Tibial artery (tissue), 4 donors: ENCODE measurements around the gene RAB1B.

ENCODE experiments used
- DNase-seq, 2 donors: peaks; one replicate each; pipeline ENCODE4 v3.0.0-alpha.2; 2019
- H3K27ac ChIP-seq, 2 donors: fragments of 200-600 bp; sonication (generic) in 1 of 2; 1 replicate in 1 of 2; 2 replicates in 1 of 2; pipeline ENCODE4 v1.5.1; 2018 to 2019; ENCODE audit warnings: mild to moderate bottlenecking in 1 of 2
- H3K27me3 ChIP-seq, 2 donors: fragments of 200-600 bp; sonication (generic) in 1 of 2; one replicate each; pipeline versions ENCODE4 v1.5.1 to v1.6.0; 2016 to 2019
- H3K36me3 ChIP-seq, 3 donors: fragments of 200-600 bp; sonication (generic) in 2 of 3; one replicate each; pipeline ENCODE4 v1.5.1; 2016 to 2019; ENCODE audit warnings: mild to moderate bottlenecking in 2 of 3
- H3K4me1 ChIP-seq, 4 donors: fragments of 200-600 bp; sonication (generic) in 2 of 4; 1 replicate in 3 of 4; 2 replicates in 1 of 4; pipeline ENCODE4 v1.5.1; 2016 to 2019
- H3K4me3 ChIP-seq, 2 donors: fragments of 200-600 bp; sonication (generic) in 1 of 2; 1 replicate in 1 of 2; 2 replicates in 1 of 2; pipeline ENCODE4 v1.5.1; 2018 to 2019; ENCODE audit warnings: mild to moderate bottlenecking in 2 of 2
- H3K9me3 ChIP-seq, 3 donors: fragments of 200-600 bp; sonication (generic) in 1 of 3; one replicate each; pipeline ENCODE4 v1.5.1; 2016 to 2019
- intact Hi-C: fragments of 100-400 bp; cut with DNase I; formaldehyde crosslinking; loops from one replicate; pipeline ENCODE4 v1.15.0; 2023; ENCODE audit warnings: low total_unique reads
- TF ChIP-seq, protein P1 (sequence below), 2 experiments: fragments of 200-600 bp in 1 of 2; fragments of 450-650 bp in 1 of 2; IDR thresholded peaks; one replicate each; pipeline ENCODE4 v1.5.1; 2017 to 2019; ENCODE audit warnings: antibody characterized with exemption in 2 of 2, mild to moderate bottlenecking in 1 of 2, moderate library complexity in 1 of 2

Gene RAB1B

DNA sequence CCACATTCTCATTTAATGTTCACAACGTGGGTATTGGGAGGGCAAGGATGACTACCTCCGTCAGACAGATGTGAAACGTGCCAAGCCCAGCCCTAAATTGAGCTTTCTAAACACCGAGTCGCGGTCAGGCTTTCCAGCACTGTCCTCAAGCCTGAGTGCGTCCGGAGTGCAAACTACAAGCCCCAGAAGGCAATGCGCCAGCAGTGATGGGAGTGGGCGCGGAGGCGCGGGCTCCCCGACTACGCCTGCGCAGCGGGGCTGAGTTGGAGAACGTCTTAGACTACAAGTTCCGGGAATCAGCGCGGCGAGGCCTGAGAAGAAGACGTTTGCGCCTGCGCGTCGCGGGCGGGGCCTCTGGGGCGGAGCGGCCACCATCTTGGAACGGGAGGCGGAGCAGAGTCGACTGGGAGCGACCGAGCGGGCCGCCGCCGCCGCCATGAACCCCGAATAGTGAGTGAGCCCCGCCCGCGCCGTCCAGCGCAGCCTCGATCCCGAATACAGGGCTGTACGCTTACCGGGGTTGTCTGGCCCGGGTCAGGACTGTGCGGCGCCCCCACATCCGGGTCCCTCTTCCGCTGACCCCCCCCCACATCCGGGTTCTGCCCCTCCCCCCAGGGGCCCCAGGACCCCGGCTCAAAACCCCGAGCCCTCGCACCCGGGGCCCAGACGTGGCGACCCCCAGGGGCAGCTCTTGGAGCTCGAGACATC, at the start of gene RAB1B:
Gene RAB1B (plus strand): TSS at position 396 of the 708 bp plus-strand sequence. CDS start 41 bp downstream, at position 437.
- DNase-seq = peak; percentile 100
- Histone ChIP-seq H3K9me3 (no peaks in the 10 kb centered on the region), H3K36me3 (peaks cover 30 to 53% (median 40%) of the 10 kb centered on the region in 3 donors), H3K4me1 (peaks cover 0 to 33% (median 28%) of the 10 kb centered on the region in 4 donors), H3K27ac (peak within 1 kb of the TSS; percentile 92 to 95), H3K27me3 (no peaks in the 10 kb centered on the region), H3K4me3 (peak within 1 kb of the TSS; percentile 72 to 89)
- TF ChIP-seq, protein P1, sequence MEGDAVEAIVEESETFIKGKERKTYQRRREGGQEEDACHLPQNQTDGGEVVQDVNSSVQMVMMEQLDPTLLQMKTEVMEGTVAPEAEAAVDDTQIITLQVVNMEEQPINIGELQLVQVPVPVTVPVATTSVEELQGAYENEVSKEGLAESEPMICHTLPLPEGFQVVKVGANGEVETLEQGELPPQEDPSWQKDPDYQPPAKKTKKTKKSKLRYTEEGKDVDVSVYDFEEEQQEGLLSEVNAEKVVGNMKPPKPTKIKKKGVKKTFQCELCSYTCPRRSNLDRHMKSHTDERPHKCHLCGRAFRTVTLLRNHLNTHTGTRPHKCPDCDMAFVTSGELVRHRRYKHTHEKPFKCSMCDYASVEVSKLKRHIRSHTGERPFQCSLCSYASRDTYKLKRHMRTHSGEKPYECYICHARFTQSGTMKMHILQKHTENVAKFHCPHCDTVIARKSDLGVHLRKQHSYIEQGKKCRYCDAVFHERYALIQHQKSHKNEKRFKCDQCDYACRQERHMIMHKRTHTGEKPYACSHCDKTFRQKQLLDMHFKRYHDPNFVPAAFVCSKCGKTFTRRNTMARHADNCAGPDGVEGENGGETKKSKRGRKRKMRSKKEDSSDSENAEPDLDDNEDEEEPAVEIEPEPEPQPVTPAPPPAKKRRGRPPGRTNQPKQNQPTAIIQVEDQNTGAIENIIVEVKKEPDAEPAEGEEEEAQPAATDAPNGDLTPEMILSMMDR (IDR thresholded peaks at IDR 0.05) = no peak
- intact Hi-C loops = no loop called here

DNA sequence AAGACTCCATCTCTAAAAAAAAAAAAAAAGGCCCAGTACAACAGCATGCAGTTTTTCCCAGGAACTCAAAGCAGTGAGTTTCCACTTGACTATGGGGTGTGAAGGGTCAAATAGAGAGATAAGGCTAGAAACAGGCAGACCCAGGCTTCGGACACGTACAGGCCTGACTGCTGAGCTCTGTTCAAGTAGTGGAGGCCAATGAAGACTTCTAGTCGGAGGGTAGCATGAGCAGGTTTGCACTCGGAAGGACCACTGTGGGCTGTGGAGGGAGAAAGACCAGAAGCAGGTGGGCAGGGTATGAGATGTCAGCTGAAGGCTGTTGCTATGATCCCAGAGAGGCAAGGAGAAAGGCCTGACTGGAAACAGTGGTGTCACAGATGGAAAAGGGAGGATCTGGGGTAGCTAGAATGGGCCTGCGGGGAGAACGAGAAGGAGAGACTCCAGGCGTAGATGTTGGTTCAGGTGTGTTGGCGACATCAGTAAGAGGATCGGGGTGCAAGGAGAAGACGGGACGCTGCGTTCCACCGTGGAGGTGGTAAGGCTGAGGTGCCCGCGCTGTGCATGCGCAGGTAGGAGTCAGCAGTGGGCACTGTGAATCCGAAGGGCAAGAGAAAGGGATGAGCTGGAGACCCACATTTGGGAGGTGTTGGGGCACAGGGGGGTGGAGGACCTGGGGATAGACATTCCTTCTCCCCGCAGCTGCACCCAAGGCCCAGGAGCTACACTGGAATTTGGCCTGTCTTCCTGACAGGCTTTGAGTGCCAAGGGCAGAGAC, 49.4 kb upstream of the RAB1B start:
- TF ChIP-seq, protein P1 (IDR thresholded peaks at IDR 0.05) = no peak
- Histone ChIP-seq H3K36me3 (peaks cover 42 to 76% (median 53%) of the 10 kb centered on the region in 3 donors), H3K9me3 (no peaks in the 10 kb centered on the region), H3K4me3 (no peak overlapping the region), H3K27me3 (no peaks in the 10 kb centered on the region), H3K27ac (no peak overlapping the region), H3K4me1 (peaks cover 0 to 4% (median 0%) of the 10 kb centered on the region in 4 donors)
- peak; percentile 13 to 59 for DNase-seq
- intact Hi-C loops = no loop called here

DNA sequence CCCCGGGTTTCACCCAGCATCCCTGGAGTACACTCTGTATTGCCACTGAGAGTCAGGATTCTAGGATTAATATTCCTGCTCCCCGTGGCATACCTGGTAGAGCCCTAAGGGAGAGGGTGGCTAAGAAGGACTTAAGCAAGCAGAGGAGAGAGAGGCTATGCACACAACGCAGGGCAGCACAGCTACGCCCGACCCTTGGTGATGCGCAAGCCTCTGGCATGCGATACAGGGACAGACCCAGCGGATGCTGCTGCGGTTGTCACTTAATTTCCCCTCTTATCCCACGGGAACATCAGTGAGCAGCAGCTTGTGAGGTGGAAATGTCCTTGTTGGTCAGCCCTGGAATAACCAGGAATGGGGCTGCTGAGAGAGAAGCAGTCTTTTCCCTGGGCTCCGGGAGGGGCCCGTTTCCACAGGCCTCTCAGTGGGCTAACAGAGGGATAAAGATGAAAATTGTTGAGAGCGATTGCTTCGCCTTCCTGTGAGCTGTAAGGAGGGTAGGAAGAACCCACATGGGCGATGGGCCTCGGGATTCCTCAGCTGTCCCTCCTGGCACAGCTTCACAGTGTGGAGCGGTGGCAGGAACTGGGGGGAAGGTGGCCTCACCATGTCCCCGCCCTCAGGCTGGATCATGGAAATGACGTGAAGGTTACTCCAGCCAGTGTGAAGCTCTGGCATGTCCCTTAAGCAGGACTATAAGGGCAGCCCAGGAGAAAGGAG, 48.4 kb upstream of the RAB1B start:
- peak; percentile 11 to 45 for DNase-seq
- H3K4me1 ChIP-seq = peaks cover 0 to 4% (median 0%) of the 10 kb centered on the region in 4 donors
- peaks cover 40 to 80% (median 48%) of the 10 kb centered on the region in 3 donors for H3K36me3 ChIP-seq
- no peaks in the 10 kb centered on the region for H3K9me3 ChIP-seq
- intact Hi-C loops = no loop called here
- H3K27ac ChIP-seq = no peak overlapping the region
- H3K27me3 ChIP-seq = no peaks in the 10 kb centered on the region
- TF ChIP-seq, protein P1 (IDR thresholded peaks at IDR 0.05) = no peak
- no peak overlapping the region for H3K4me3 ChIP-seq

DNA sequence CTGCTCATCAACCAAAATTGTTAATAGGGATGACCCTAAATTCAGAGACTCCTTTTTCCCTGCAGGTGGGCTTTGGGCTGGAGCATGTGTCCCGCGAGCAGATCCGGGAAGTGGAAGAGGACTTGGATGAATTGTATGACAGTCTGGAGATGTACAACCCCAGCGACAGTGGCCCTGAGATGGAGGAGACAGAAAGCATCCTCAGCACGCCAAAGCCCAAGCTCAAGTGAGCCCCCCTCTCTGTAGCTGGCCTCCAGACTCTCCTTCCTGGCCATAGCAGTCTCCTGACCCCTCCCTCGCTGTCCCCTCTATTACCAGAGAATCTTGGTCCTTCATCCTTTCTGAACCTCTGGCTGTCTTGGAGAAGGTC, 47.9 kb upstream of the RAB1B start:
- H3K4me1 ChIP-seq = peaks cover 0 to 4% (median 0%) of the 10 kb centered on the region in 4 donors
- TF ChIP-seq, protein P1 (IDR thresholded peaks at IDR 0.05) = no peak
- no peaks in the 10 kb centered on the region for H3K27me3 ChIP-seq
- H3K4me3 ChIP-seq = no peak overlapping the region
- no peaks in the 10 kb centered on the region for H3K9me3 ChIP-seq
- H3K27ac ChIP-seq = no peak overlapping the region
- intact Hi-C loops = no loop called here
- peaks cover 35 to 80% (median 48%) of the 10 kb centered on the region in 3 donors for H3K36me3 ChIP-seq
- DNase-seq = peak in 1 of 2 donors; percentile 60

DNA sequence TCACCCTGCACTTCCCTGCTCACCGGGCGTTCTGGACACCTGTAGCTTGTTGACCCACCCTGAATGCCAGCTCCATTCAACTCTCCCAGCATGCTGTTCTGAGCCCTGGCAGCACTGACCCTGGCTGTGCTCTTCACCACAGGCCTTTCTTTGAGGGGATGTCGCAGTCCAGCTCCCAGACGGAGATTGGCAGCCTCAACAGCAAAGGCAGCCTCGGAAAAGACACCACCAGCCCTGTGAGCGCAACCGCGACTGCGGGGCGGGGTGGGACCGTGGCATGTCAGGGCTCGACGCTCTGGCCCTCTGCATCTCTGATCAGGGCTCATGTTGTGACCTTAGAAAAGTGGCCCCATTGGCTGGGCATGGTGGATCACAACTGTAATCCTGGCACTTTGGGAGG, 47.4 kb upstream of the RAB1B start:
- H3K4me1 ChIP-seq = peaks cover 0 to 4% (median 0%) of the 10 kb centered on the region in 4 donors
- peak; percentile 10 to 50 for DNase-seq
- TF ChIP-seq, protein P1 (IDR thresholded peaks at IDR 0.05) = no peak
- H3K36me3 ChIP-seq = peaks cover 34 to 81% (median 46%) of the 10 kb centered on the region in 3 donors
- no peaks in the 10 kb centered on the region for H3K9me3 ChIP-seq
- no peak overlapping the region for H3K27ac ChIP-seq
- no peaks in the 10 kb centered on the region for H3K27me3 ChIP-seq
- H3K4me3 ChIP-seq = no peak overlapping the region
- intact Hi-C loops = no loop called here
